Activated T-cell treated with anti-CD3 and anti-CD28 coated beads for 4 hours (primary cell): ENCODE measurements around the gene THEMIS.
"Not testable (repeated sequence)": the region's sequence is repeated elsewhere in the genome, so short reads cannot be mapped to it uniquely, and the experiment has no call there.

Experiments used
- DNase-seq: peaks from one replicate; pipeline ENCODE4 v3.0.0-alpha.2; 2020

THEMIS gene

DNA sequence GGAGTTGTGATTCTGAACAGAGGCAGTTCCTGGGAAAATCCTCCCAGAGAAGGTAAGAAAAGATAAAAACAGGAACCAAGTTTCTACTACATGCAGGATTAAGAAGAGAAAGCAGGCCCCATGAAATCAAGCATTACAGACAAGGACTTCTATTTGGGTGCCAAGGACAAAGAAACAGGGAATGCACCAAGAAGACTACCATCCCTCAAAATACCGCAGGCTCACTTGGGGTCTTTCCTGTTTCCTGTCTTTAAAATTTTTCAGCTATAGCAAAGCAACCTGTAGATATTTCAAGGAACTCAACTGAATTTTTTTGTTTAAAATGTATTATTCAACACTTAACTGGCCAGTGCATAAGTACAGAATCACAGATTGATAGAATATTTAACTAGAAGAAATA, 107.5 kb downstream of the THEMIS start:
- DNase-seq, result no peak

DNA sequence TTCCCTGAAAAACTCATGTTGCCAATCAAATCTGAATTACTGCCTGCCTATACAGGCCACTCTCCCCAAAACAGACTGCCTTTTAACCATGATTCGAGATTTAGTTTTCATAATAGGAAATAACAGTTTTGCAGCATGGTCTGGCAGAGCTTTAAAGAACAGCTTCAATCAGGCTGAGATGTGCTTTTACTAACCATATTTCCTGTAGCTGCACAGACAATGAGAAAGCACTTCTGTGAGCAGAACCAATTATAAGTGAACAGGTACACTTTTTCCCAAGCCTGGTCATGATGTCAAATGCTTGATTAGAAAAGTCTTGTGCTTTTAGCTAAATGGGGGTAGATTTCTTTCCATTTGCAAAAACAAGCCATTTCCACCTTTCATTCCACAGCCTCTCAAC, 108.2 kb downstream of the THEMIS start:
- no peak for DNase-seq

GRCh38 chr6:127791779-127792528, 108.9 kb downstream of the THEMIS start:
- no peak for DNase-seq

DNA sequence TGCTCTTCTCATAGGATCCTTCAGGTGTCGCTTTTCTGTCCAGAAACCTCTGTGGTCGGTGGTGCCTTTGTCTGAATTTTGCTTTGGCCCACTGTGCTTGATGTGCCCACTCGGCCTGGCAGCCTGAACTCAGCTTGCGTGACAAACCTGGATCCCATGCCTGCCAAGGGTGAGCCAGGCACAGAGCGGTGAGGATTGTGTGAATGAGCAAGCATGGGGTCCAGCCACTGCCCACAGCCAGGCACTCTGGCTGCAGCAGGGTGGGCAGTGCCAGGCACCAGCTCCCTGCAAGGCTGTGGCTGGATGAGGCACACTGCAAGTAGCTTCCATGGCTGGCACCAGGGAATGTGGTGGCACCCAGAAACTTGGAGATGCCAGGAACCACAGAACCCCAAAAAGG, 110.3 kb downstream of the THEMIS start:
- no peak for DNase-seq

DNA sequence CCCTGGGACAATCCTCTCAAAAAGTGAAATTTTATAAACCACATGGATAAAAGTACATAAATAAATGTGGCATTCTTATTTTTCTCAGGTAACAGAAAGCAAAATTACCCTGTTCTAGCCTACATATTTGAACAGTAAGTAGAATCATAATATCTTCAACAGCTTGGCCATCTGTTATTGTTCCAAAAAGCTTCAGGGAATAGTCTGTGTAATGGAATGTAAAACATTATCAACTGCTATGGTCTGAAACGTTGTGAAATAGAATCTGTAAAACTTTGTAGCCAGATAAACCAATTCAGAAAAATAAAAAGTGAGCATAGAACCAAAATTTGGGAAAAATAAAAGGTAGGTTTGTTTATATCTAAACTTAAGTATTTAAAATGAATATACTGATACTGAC, 114.7 kb downstream of the THEMIS start:
- no peak for DNase-seq

DNA sequence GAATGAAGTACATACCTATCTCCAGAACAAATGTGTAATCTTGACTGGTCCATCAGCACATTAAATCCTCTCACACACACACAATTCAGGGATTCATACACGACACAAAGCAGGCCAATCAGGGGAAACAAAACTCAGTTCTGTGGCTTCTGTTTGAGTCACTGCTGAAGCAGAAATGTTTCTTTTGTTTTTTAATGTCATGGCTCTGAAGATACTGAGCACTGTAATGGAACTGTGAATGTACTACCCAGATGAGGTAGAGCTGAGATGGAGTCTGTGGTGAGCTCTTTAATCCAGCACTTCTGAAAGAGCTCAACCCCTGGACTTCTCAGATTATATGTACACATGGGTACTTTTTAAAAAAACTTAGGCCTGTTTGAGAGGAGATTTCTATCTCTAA, 116.4 kb downstream of the THEMIS start:
- DNase-seq, result no peak

DNA sequence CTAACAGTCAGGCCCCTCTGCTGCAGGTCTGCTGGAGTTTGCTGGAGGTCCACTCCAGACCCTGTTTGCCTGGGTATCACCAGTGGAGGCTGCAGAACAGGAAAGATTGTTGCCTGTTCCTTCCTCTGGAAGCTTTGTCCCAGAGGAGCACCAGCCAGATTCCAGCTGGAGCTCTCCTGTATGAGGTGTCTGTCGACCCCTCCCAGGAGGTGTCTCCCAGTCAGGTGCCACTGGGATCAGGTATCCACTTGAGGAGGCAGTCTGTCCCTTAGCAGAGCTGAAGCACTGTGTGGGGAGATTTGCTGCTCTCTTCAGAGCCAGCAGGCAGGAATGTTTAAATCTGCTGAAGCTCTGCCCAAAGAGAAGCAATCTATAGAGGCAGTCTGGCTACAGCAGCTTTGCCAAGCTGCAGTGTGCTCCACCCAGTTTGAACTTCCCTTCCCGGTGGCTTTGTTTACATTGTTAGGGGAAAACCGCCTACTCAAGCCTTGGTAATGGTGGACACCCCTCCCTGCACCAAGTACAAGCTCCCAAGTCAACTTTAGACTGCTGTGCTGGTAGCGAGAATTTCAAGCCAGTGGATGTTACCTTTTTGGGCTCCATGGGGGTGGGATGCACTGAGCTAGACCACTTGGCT, 119.1 kb downstream of the THEMIS start:
- not testable (repeated sequence) for DNase-seq

DNA sequence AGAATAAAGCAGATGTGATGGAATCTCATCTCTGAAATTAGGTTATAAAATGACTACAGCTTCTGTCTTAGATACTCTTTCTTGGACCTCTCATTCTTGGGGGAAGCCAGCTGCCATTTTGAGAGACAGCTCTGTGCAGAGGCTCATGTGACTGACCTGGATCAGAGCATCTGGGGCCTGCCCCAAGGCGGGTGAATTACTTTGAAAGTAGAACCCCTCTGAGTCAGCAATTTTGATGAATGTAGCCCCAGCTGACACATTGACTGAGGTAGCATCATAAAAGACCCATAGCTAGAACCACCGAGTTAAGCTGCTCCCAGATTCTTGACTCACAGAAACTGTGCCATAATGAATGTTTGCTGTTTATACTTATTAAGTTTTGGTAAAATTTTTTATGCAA, 124.5 kb downstream of the THEMIS start:
- no peak for DNase-seq

DNA sequence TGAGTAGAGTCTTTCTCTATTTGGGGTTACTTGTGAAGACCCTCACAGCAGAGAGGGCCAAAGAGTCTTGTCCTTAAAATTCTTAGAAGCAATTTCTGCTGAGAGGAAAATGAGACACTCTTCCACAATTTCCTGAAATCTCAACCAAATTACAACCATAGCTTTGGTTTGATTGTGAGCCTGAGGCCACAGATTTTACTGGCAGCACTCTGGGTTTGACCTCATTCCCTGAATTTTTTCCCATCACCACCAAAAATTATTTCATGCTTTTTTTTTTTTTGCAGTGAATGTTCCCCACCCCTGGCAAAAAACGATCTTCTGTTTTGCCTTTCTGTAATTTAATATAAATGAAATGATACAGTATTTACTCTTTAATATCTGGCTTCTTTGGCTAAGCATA, 125.5 kb downstream of the THEMIS start:
- DNase-seq, result no peak

DNA sequence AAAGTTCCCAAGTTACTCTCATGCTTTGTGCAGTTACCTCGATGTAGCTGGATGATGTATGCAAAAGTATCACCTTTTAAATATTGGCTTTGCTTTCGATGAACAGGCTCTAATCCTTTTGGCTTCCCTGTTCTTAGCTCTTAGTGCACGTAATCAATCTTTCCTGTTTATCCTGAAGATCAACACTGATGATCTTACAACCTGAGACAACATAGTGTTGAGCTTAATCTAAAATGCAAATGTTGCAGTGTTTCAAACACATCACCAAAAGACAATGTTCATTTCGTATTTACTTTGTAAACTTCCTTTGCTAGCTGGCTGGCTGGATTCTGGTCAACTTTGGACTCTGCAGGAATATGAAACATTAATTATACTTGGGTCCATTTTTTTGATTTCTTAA, 132.1 kb downstream of the THEMIS start:
- DNase-seq, result no peak

DNA sequence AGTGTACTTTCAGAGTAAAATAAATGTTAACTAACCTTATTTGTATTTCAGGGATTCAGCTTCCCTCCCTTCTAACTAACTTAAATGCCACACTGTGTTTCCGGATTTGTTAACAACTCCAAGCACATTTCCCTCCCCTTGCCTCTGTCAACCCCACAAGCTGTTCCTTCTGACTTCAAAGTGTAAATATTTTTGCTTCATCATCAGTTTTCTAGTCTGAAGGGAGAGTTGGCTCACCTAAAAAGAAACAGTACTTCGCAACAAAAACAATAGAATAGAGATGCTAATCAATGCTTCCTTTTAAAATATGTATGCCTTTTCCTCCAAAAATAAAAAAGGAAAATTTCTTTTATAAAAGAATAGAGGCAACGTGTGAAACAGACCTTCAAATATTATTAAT, 132.6 kb downstream of the THEMIS start:
- no peak for DNase-seq

- DNase-seq, result no peak
Measured at GRCh38 chr6:127765949-127766348, 134.9 kb downstream of the THEMIS start.

- no peak for DNase-seq
Measured at GRCh38 chr6:127762284-127762683, 138.6 kb downstream of the THEMIS start.

DNA sequence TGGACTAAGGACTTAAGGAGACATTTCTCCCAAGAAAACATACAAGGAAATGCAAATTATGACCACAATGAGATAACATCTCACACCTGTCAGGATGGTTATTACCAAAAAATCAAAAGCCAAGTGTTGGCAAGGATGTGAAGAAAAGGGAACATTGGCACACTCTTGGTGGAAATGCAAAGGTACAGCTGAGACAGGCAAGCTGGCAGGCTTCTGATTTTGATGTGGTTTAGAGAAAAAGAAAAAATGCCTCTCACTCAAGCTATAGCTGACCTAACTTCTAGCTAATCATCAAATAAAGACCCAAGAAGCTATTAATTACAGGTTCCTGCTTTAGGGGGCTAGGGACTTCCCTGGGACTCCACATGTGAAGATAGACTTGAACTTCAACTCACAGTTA, 139.8 kb downstream of the THEMIS start:
- DNase-seq, result no peak

DNA sequence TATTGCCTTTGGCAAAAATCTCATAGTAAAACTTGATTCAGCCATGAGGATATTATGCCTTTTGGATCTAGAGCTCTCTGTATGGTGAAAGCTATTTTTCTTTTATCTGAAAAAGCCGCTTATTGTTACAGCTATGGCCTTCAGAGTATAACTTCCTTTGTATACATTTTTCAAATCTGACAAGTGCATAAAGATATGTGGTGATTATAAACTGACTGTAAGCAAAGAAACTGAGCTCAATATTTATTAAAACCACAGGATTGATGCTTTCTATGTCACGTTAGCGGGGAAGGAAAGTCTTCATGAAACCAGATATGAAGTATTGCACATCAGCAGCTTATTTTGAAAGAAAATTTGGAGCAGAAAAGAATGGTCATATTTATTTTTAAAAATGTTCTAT, 151.8 kb downstream of the THEMIS start:
- DNase-seq, result no peak

GRCh38 chr6:127748290-127748689, 152.6 kb downstream of the THEMIS start:
- no peak for DNase-seq

DNA sequence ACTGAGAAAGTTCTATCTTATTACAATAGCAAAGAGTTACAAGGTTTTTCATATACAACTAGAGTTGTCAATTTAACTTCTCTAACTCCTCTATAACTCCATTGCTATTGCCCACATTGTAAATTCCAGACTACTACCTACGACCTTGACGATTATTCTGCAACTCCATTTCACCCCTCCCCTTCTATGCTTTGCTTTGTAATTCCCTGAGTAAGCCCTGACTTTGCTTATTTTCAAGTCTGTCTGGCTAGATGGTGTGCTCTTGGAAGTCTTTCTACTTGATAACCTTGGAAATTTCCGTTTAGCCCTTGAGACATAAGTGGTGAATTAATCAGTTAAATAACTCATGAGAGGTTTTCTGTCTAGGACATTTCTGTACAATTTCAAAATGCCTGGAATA, 162.4 kb downstream of the THEMIS start:
- no peak for DNase-seq

- DNase-seq, result no peak
Measured at GRCh38 chr6:127737768-127738167, 163.1 kb downstream of the THEMIS start.

- DNase-seq, result peak; percentile 18
Measured at GRCh38 chr6:127737009-127737486, 163.8 kb downstream of the THEMIS start.

DNA sequence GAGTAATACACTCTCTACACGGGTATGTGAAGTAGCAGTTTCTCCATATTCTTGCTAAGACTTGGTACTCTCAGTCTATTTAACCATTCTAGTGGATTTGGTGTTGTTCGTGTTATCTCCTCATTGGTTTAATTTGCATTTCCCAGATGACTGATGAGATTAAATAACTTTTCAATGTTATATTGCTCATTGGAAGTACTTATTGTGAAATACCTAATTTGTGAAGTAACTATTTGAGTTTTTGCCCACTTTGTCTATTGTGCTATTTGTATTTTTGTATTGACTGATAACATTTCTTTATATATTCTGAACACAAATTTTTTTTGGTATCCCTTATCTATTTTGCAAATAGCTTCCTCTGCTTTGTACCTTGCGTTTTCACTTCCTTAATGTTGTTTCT, 167.9 kb downstream of the THEMIS start:
- no peak for DNase-seq

- no peak for DNase-seq
Measured at GRCh38 chr6:127727260-127727953, 173.5 kb downstream of the THEMIS start.

GRCh38 chr6:127725821-127726220, 175.0 kb downstream of the THEMIS start:
- DNase-seq, result no peak

GRCh38 chr6:127718694-127719093, 182.2 kb downstream of the THEMIS start:
- DNase-seq, result no peak

- DNase-seq, result no peak
Measured at GRCh38 chr6:127717384-127717783, 183.5 kb downstream of the THEMIS start.
